ENCODE results near the gene ZNF608.

DNA sequence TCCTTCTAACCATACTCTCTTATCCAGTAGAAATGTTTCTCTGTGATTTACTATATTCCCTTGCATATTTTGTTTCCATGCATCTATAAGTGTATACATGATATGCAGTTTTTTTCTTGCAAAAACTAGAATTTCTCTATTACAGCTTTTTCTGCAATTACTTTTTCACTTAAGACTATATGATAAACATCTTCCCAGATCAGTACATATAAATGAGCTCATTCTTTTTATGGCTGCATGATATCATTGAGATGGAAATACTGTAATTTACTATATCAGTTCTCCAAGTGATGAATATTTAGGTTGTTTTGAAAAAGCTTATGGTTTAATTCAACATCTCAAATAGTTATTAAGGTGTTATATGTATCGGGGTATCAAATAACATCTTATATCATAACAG is 18.1 kb upstream of the ZNF608 start:
- no peak for TF ChIP-seq POLR2AphosphoS5 (IDR thresholded peaks at IDR 0.05; ENCODE audit: low read depth, low read length)
- TF ChIP-seq POLR2A (IDR thresholded peaks at IDR 0.05; ENCODE audit: low read depth, low read length) = no peak
- no peak for TF ChIP-seq TAF1 (IDR thresholded peaks at IDR 0.05; ENCODE audit: borderline replicate concordance, low read depth, low read length)
